Ishikawa (cell line): ENCODE measurements around the gene TIMM44.

Experiments used
- CEBPB ChIP-seq: IDR thresholded peaks from 2 replicates; pipeline ENCODE4 v1.6.1; 2012
- EP300 ChIP-seq: IDR thresholded peaks from 2 replicates; pipeline ENCODE4 v1.6.1; 2012; ENCODE audit warnings: borderline replicate concordance
- FOXM1 ChIP-seq: IDR thresholded peaks from 2 replicates; pipeline ENCODE4 v1.6.1; 2012; ENCODE audit warnings: low read depth, borderline replicate concordance
- TAF1 ChIP-seq: IDR thresholded peaks from 2 replicates; pipeline ENCODE4 v1.6.1; 2012; ENCODE audit warnings: low read depth, mild to moderate bottlenecking
- YY1 ChIP-seq: IDR thresholded peaks from 2 replicates; pipeline ENCODE4 v1.6.1; 2012; ENCODE audit warnings: low read depth
- ZBTB7A ChIP-seq: IDR thresholded peaks from 2 replicates; pipeline ENCODE4 v1.6.1; 2012; ENCODE audit warnings: low read depth

DNA sequence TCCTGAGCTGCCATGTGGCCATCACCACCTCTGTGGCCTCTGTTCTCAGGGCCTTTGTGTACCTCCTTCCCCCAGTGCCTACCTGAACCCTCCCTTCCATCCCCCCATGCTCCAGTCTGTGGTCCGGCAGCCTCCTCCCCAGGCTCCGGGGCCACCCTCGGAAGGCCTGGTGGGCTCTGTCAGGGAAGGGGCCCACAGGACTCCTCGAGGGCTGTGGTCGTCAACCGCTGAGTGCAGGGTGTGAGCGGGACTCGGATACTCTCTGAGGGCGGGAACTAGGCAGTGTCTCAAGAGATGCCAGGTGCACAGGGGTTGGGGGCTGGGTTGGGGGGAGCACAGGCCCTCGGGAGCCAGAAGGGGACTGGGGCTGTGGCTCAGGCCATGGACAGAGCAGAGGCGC is 35.9 kb downstream of the TIMM44 start:
- TF ChIP-seq EP300 (no peak), CEBPB (no peak), TAF1 (no peak), FOXM1 (no peak), YY1 (no peak), ZBTB7A (no peak)
